Glutamatergic neuron (in vitro differentiated cells): ENCODE data around the gene PPWD1. TPM values are rescaled to one million over a fixed set of nuclear protein-coding genes. Genes with fewer than 3 reads are reported as not detected.
"Not testable (repeated sequence)": the region's sequence is repeated elsewhere in the genome, so short reads cannot be mapped to it uniquely, and the experiment has no call there.

Experiments used
- DNase-seq: peaks from one replicate; pipeline ENCODE4 v3.0.0; 2022
- H3K27ac Mint-ChIP-seq: one replicate; pipeline ENCODE4 v1.8.0; 2020; ENCODE audit warnings: mild to moderate bottlenecking, mixed read lengths, inconsistent platforms; ENCODE audit not compliant: unreplicated experiment
- H3K27me3 Mint-ChIP-seq: one replicate; pipeline ENCODE4 v1.8.0; 2020; ENCODE audit warnings: mild to moderate bottlenecking, moderate library complexity, mixed read lengths, inconsistent platforms; ENCODE audit not compliant: unreplicated experiment
- H3K36me3 Mint-ChIP-seq: one replicate; pipeline ENCODE4 v1.8.0; 2020; ENCODE audit warnings: mild to moderate bottlenecking, mixed read lengths, inconsistent platforms; ENCODE audit not compliant: unreplicated experiment
- H3K4me1 Mint-ChIP-seq: one replicate; pipeline ENCODE4 v1.8.0; 2020; ENCODE audit warnings: mild to moderate bottlenecking, low read depth, mixed read lengths, inconsistent platforms; ENCODE audit not compliant: unreplicated experiment
- H3K4me3 Mint-ChIP-seq: one replicate; pipeline ENCODE4 v1.8.0; 2020; ENCODE audit warnings: mild to moderate bottlenecking, mixed read lengths, inconsistent platforms; ENCODE audit not compliant: unreplicated experiment
- H3K9me3 Mint-ChIP-seq: one replicate; pipeline ENCODE4 v1.8.0; 2020; ENCODE audit warnings: mild to moderate bottlenecking, moderate library complexity, mixed read lengths, inconsistent platforms; ENCODE audit not compliant: unreplicated experiment
- total RNA-seq: library from RNA; stranded (reverse); fragmentation: NEBNext Ultra II Directional; extraction: Animal tissue kit (Norgen Biotek cat#: 25700); gene quantifications from one replicate; pipeline ENCODE4 v1.2.1, GENCODE V29; 2021; ENCODE audit not compliant: unreplicated experiment
- TF ChIP-seq, protein P1 (sequence below): fragments of 200-600 bp; sonication (generic); IDR thresholded peaks from one replicate; pipeline ENCODE4 v1.5.0; 2021; ENCODE audit not compliant: partially characterized antibody, unreplicated experiment

Gene PPWD1
- total RNA-seq, 1 donor from 2014 or later = 37.6 TPM

DNA sequence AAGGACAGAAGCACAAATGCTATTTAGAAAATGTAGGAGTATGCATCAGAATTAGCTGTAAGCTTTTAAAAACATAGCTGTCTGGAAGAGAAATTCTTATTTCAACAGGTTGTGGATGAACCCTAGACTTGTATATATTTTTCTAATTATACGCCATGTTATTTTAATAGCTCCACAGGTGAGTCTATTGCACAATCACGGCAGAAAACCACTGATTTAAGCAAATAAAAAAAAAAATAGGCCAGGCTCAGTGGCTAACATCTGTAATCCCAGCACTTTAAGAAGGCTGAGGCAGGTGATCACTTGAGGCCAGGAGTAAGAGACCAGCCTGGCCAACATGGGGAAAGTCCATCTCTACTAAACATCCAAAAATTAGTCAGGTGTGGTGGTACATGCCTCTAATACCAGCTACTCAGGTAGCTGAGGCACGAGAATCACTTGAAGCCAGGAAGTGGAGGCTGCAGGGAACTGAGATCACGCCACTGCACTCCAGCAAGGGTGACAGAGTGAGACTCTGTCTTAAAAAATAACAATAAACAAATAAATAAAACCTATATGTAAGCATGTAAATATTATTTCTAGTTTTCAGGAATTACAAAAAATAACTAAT, 49.3 kb downstream of the PPWD1 start:
- H3K4me1 Mint-ChIP-seq = no peaks in the 10 kb centered on the region
- H3K27ac Mint-ChIP-seq = no peak overlapping the region
- no peaks in the 10 kb centered on the region for H3K27me3 Mint-ChIP-seq
- TF ChIP-seq, protein P1, sequence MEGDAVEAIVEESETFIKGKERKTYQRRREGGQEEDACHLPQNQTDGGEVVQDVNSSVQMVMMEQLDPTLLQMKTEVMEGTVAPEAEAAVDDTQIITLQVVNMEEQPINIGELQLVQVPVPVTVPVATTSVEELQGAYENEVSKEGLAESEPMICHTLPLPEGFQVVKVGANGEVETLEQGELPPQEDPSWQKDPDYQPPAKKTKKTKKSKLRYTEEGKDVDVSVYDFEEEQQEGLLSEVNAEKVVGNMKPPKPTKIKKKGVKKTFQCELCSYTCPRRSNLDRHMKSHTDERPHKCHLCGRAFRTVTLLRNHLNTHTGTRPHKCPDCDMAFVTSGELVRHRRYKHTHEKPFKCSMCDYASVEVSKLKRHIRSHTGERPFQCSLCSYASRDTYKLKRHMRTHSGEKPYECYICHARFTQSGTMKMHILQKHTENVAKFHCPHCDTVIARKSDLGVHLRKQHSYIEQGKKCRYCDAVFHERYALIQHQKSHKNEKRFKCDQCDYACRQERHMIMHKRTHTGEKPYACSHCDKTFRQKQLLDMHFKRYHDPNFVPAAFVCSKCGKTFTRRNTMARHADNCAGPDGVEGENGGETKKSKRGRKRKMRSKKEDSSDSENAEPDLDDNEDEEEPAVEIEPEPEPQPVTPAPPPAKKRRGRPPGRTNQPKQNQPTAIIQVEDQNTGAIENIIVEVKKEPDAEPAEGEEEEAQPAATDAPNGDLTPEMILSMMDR = no peak
- H3K9me3 Mint-ChIP-seq = no peaks in the 10 kb centered on the region
- H3K4me3 Mint-ChIP-seq = no peak overlapping the region
- no peaks in the 10 kb centered on the region for H3K36me3 Mint-ChIP-seq
- no peak for DNase-seq

DNA sequence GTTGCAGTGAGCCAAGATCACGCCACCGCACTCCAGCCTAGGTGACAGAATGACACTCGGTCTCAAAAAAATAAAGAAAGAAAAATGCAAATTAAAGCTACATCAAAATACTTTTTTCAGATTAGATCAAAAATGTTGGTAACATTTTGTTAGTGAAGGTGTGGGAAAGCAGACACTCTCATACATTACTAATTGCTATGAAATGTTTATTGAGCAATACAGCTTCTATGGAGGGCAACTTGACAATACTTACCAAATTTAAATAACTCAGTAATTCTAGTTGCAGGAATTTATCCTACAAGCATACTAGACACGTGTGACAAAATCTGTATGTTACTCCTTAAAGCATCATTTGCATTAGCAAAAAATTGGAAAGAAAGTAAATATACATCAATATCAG, 56.9 kb downstream of the PPWD1 start:
- no peak overlapping the region for H3K4me3 Mint-ChIP-seq
- peaks cover 3% of the 10 kb centered on the region for H3K4me1 Mint-ChIP-seq
- H3K27me3 Mint-ChIP-seq = peaks cover 7% of the 10 kb centered on the region
- H3K27ac Mint-ChIP-seq = no peak overlapping the region
- peaks cover 1% of the 10 kb centered on the region for H3K9me3 Mint-ChIP-seq
- DNase-seq = no peak
- TF ChIP-seq, protein P1 = no peak
- no peaks in the 10 kb centered on the region for H3K36me3 Mint-ChIP-seq

DNA sequence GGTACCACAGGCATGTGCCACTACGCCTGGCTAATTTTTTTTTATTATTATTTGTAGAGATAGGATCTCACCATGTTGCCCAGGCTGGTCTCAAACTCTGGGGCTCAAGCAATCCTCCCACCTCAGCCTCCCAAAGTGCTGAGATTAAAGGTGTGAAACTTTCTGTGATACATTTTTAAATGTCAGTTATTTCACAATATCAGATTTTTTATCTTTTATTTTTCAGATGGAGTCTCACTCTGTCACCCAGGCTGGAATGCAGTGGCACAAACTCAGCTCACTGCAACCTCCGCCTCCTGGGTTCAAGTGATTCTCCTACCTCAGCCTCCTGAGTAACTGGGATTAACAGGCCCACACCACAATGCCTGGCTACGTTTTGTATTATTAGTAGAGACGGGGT, 58.9 kb downstream of the PPWD1 start:
- not testable (repeated sequence) for H3K4me3 Mint-ChIP-seq, H3K9me3 Mint-ChIP-seq, H3K4me1 Mint-ChIP-seq, H3K27ac Mint-ChIP-seq, H3K36me3 Mint-ChIP-seq, H3K27me3 Mint-ChIP-seq, DNase-seq

DNA sequence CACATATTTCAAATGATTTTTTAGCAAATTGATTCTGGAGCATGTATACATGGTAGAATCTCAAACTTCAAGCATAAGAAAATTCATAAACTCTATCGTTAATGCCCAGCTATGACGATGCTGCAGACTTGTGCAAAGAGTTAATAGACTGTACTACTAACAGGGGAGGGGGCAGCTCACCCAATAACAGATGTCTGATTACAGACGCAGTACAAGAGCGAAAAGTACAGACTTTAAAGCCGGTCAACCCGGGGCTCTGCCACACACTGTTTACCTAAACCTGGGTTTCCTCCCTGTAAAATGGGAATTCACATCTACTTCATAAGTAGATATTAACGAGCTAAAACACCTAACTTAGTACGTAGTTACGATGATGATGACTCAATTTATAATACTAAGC, 60.4 kb downstream of the PPWD1 start:
- DNase-seq = no peak
- H3K27ac Mint-ChIP-seq = peak overlapping the region; percentile 94
- H3K4me3 Mint-ChIP-seq = peak overlapping the region; percentile 98
- H3K27me3 Mint-ChIP-seq = peaks cover 7% of the 10 kb centered on the region
- no peaks in the 10 kb centered on the region for H3K36me3 Mint-ChIP-seq
- H3K4me1 Mint-ChIP-seq = peaks cover 9% of the 10 kb centered on the region
- peaks cover 1% of the 10 kb centered on the region for H3K9me3 Mint-ChIP-seq
- TF ChIP-seq, protein P1 = no peak

DNA sequence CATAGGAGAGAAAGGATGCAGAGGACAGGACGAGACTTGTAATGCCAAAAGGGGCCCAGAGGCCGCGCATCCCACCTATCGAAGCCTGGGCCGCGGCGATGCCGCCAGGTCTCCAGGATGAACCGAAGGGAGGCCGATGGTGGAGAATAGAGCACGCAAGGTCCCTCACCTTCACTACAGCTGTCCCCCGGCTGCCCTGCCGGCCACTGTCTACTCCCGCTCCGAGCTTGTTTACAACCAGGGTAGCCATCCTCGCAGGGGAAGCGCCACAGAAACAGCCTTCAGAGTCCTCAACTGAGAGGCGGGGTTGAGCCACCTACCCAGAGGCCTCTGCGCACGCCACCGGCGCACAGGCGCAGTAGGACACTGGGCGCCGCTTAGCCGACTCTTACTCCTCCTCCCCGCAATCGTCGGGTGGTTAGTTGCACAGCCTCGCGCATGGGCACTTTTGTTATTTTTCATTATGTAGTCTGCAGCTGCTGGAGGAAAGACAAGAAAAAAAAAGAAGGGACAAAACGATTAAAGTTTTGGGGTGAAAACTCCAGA, 61.0 kb downstream of the PPWD1 start, which contains the start of gene TRIM23:
Gene TRIM23 (minus strand): TSS at position 309 of the 546 bp plus-strand sequence. CDS start 59 bp downstream, at position 250.
- Mint-ChIP-seq H3K4me1 (peaks cover 9% of the 10 kb centered on the region), H3K9me3 (peaks cover 1% of the 10 kb centered on the region), H3K36me3 (no peaks in the 10 kb centered on the region), H3K4me3 (peak within 1 kb of the TSS; percentile 98), H3K27ac (peak within 1 kb of the TSS; percentile 94), H3K27me3 (peaks cover 7% of the 10 kb centered on the region)
- TF ChIP-seq, protein P1 = no peak
- peak; percentile 90 for DNase-seq
